K562 (cell line): ENCODE measurements around the gene MYBPHL. TPM values are rescaled to one million over a fixed set of nuclear protein-coding genes. Genes with fewer than 3 reads are reported as not detected.

Source experiments
- ATAC-seq: fragments of 200-7000 bp; cut with Tn5 transposase; 3 replicates; pipeline ENCODE4 v1.9.1; 2020; ENCODE audit warnings: moderate library complexity
- BruUV-seq: library from RNA; stranded (reverse); fragments of 400-500 nt; replicated peaks from 2 replicates; lab custom pipeline; 2021; lab: Mats Ljungman, UMichigan
- CTCF ChIA-PET: fragments of 300-600 bp; formaldehyde crosslinking; extraction: SDS; loops from one replicate; lab custom pipeline; 2021; ENCODE audit warnings: low intra/inter-chr PET ratio; lab: Yijun Ruan, JAX
- POLR2A ChIA-PET: fragments of 300-600, 350-650 bp; sonication (Branson Sonifier 250); formaldehyde crosslinking; extraction: SDS; loops from one replicate; lab custom pipeline; 2021; ENCODE audit warnings: antibody characterized with exemption, inconsistent platforms; lab: Yijun Ruan, JAX
- DNase-seq, 4 experiments: peaks; one replicate each; pipeline versions ENCODE4 v3.0.0 to v3.0.0-alpha.2; 2011 to 2018; ENCODE audit warnings: low spot score in 3 of 4, mixed read lengths in 3 of 4; ENCODE audit errors: extremely low read depth in 1 of 4
- FAIRE-seq: peaks from 2 replicates; lab custom pipeline; 2011; peaks lifted over from hg19 to GRCh38; lab: Jason Lieb, UNC
- H2AFZ ChIP-seq: 2 replicates; pipeline ENCODE4 v1.6.0; 2011; ENCODE audit warnings: low read depth, low read length, control low read depth, inconsistent platforms
- H3K27ac ChIP-seq: fragments of 200-600 bp; 3 replicates; pipeline ENCODE4 v1.8.0; 2011; ENCODE audit warnings: low read depth, mild to moderate bottlenecking, control low read depth, inconsistent platforms, low read length, moderate library complexity, mixed read lengths; ENCODE audit errors: extremely low read depth
- H3K27me3 ChIP-seq, 2 experiments: fragments of 300-600 bp in 1 of 2; 2 replicates in 1 of 2; 3 replicates in 1 of 2; pipeline versions ENCODE4 v1.6.0 to v1.8.0; 2011; ENCODE audit warnings: inconsistent platforms in 2 of 2, low read length in 2 of 2, mild to moderate bottlenecking in 1 of 2, mixed read lengths in 1 of 2, moderate library complexity in 1 of 2; ENCODE audit not compliant: control insufficient read depth in 2 of 2, insufficient read depth in 2 of 2
- H3K36me3 ChIP-seq: fragments of 300-600 bp; 3 replicates; pipeline ENCODE4 v1.8.0; 2011; ENCODE audit warnings: mild to moderate bottlenecking, low read length, inconsistent platforms; ENCODE audit not compliant: control insufficient read depth, insufficient read depth
- H3K4me1 ChIP-seq, 2 experiments: fragments of 200-600 bp in 1 of 2; replicated peaks in 1 of 2; 2 replicates in 1 of 2; 3 replicates in 1 of 2; pipeline versions ENCODE4 v1.5.1 to v1.8.0; 2011; ENCODE audit warnings: inconsistent platforms in 2 of 2, low read length in 2 of 2, mild to moderate bottlenecking in 1 of 2, mixed read lengths in 1 of 2, moderate library complexity in 1 of 2; ENCODE audit not compliant: control insufficient read depth in 2 of 2, insufficient read depth in 2 of 2
- H3K4me2 ChIP-seq: 2 replicates; pipeline ENCODE4 v1.6.1; 2011; ENCODE audit warnings: low read length, control low read depth, inconsistent platforms, mixed read lengths; ENCODE audit not compliant: insufficient read depth
- H3K4me3 ChIP-seq: fragments of 200-600 bp; sonication (generic), shearing (Covaris generic); 2 replicates; pipeline ENCODE4 v1.5.1; 2016; ENCODE audit warnings: control low read depth, inconsistent platforms
- H3K79me2 ChIP-seq: fragments of 200-600 bp; 3 replicates; pipeline ENCODE4 v1.8.0; 2011; ENCODE audit warnings: low read length, inconsistent platforms; ENCODE audit not compliant: control insufficient read depth, insufficient read depth
- H3K9ac ChIP-seq, 2 experiments: 2 replicates each; pipeline versions ENCODE4 v1.6.0 to v1.6.1; 2011; ENCODE audit warnings: low read depth in 2 of 2, low read length in 2 of 2, control low read depth in 1 of 2, inconsistent platforms in 1 of 2, mild to moderate bottlenecking in 1 of 2, mixed read lengths in 1 of 2; ENCODE audit not compliant: insufficient read depth in 1 of 2
- H3K9me1 ChIP-seq: one replicate; pipeline ENCODE4 v1.6.0; 2011; ENCODE audit warnings: inconsistent platforms, mild to moderate bottlenecking, low read length, moderate library complexity; ENCODE audit not compliant: control insufficient read depth, insufficient read depth
- H3K9me3 ChIP-seq: replicated peaks from 2 replicates; pipeline ENCODE4 v1.5.1; 2011; ENCODE audit warnings: low read depth, low read length, inconsistent platforms; ENCODE audit not compliant: control insufficient read depth, insufficient read depth
- H4K20me1 ChIP-seq: replicated peaks from 2 replicates; pipeline ENCODE4 v1.6.1; 2011; ENCODE audit warnings: low read length, inconsistent platforms, mixed read lengths; ENCODE audit not compliant: control insufficient read depth, insufficient read depth
- ELF2 ChIP-seq: fragments of 250-450 bp; sonication (Bioruptor Pico); IDR thresholded peaks from 2 replicates; pipeline ENCODE4 v1.5.0; 2021; ENCODE audit warnings: mild to moderate bottlenecking
- FOXK2 ChIP-seq, 2 experiments: fragments of 450-650 bp; IDR thresholded peaks in 1 of 2; conservative IDR thresholded peaks in 1 of 2; 2 replicates each; pipeline ENCODE4 v1.6.1; 2016; ENCODE audit warnings: low read depth in 2 of 2, mild to moderate bottlenecking in 1 of 2
- HMGN3 ChIP-seq: IDR thresholded peaks from 2 replicates; pipeline ENCODE4 v1.6.1; 2011; ENCODE audit warnings: borderline replicate concordance, low read depth, mild to moderate bottlenecking, mixed read lengths, low read length; ENCODE audit not compliant: insufficient read length; ENCODE audit errors: extremely low read depth
- IRF1 ChIP-seq: sonication (generic); formaldehyde crosslinking; IDR thresholded peaks from 2 replicates; pipeline ENCODE4 v1.8.0; 2022; ENCODE audit warnings: missing genetic modification reagents, mild to moderate bottlenecking, borderline replicate concordance
- KAT7 ChIP-seq: sonication (generic); formaldehyde crosslinking; IDR thresholded peaks from 2 replicates; pipeline ENCODE4 v1.8.0; 2022; ENCODE audit warnings: missing genetic modification reagents, mild to moderate bottlenecking, borderline replicate concordance
- RAD51 ChIP-seq: fragments of 450-650 bp; IDR thresholded peaks from 2 replicates; pipeline ENCODE4 v1.7.1; 2016; ENCODE audit warnings: low read depth, mild to moderate bottlenecking, borderline replicate concordance
- SRSF3 ChIP-seq: fragments of 200-400 bp; formaldehyde crosslinking; IDR thresholded peaks from 2 replicates; pipeline ENCODE4 v1.6.1; 2016; ENCODE audit warnings: mild to moderate bottlenecking, low read length, moderate library complexity; ENCODE audit not compliant: insufficient read depth
- SUPT5H ChIP-seq: fragments of 450-650 bp; IDR thresholded peaks from 2 replicates; pipeline ENCODE4 v1.6.1; 2016
- TFAP4 ChIP-seq: sonication (generic); formaldehyde crosslinking; IDR thresholded peaks from 2 replicates; pipeline ENCODE4 v1.8.0; 2022; ENCODE audit warnings: missing genetic modification reagents, mild to moderate bottlenecking, moderate library complexity, borderline replicate concordance
- ZBED1 ChIP-seq: IDR thresholded peaks from 2 replicates; pipeline ENCODE4 v1.6.1; 2014
- ZNF174 ChIP-seq: fragments of 250-450 bp; sonication (Bioruptor Pico); IDR thresholded peaks from 2 replicates; pipeline ENCODE4 v1.4.0; 2020; ENCODE audit warnings: mild to moderate bottlenecking
- WGBS: fragments of 100-300 bp; shearing (Covaris generic); methylation state at CpG from one replicate; pipeline ENCODE4 v1.1.6; 2016; ENCODE audit warnings: low coverage, mixed read lengths; ENCODE audit not compliant: insufficient coverage; ENCODE audit errors: missing lambda C conversion rate; 5-methylcytosine and 5-hydroxymethylcytosine counted together
- in situ Hi-C: fragments of 300-500 bp; cut with MboI; formaldehyde crosslinking; loops from 4 replicates; pipeline ENCODE4 v1.15.0; 2018; ENCODE audit warnings: inconsistent platforms, mixed read lengths
- intact Hi-C: fragments of 100-400 bp; cut with micrococcal nuclease; formaldehyde crosslinking; loops from 2 replicates; pipeline ENCODE4 v1.14.2; 2022
- polyA plus RNA-seq, 8 experiments: library from polyadenylated mRNA; depleted of rRNA in 4 of 8; stranded (reverse) in 5 of 8; unstranded in 3 of 8; fragments of >200 nt; fragmentation: Nextera tagmentation in 2 of 8; fragmentation: Illumina TruSeq in 1 of 8; extraction: Ambion mirVana in 2 of 8; extraction: Trizol in 1 of 8; gene quantifications; 2 replicates each; pipeline versions ENCODE4 v1.2.1 to v1.2.3, GENCODE V29; 2011 to 2014; ENCODE audit warnings: inconsistent platforms in 1 of 8, missing spikeins in 1 of 8
- total RNA-seq, 7 experiments: library from RNA; depleted of rRNA in 6 of 7; stranded (reverse); fragments of >200 nt in 6 of 7; fragmentation: Illumina TruSeq in 2 of 7; extraction: Trizol in 2 of 7; gene quantifications; 2 replicates each; pipeline versions ENCODE4 v1.2.1 to v1.2.3, GENCODE V29; 2011 to 2021; ENCODE audit warnings: low replicate concordance in 1 of 7
- TF ChIP-seq, protein P1 (sequence below): fragments of 200-400 bp; formaldehyde crosslinking; IDR thresholded peaks from 2 replicates; pipeline ENCODE4 v1.6.1; 2017; ENCODE audit warnings: mild to moderate bottlenecking, low read depth, low read length, moderate library complexity
- TF ChIP-seq, protein P2 (sequence below): fragments of 250-450 bp; sonication (Bioruptor Pico); IDR thresholded peaks from 2 replicates; pipeline ENCODE4 v1.6.1; 2021; ENCODE audit warnings: mild to moderate bottlenecking

The MYBPHL gene
- total and polyA plus RNA-seq, 9 of the 15 experiments (the other 6 are each of a cell fraction or from before 2014, with no cell fraction given), result 0.20 to 1.9 (median 0.33) TPM

DNA sequence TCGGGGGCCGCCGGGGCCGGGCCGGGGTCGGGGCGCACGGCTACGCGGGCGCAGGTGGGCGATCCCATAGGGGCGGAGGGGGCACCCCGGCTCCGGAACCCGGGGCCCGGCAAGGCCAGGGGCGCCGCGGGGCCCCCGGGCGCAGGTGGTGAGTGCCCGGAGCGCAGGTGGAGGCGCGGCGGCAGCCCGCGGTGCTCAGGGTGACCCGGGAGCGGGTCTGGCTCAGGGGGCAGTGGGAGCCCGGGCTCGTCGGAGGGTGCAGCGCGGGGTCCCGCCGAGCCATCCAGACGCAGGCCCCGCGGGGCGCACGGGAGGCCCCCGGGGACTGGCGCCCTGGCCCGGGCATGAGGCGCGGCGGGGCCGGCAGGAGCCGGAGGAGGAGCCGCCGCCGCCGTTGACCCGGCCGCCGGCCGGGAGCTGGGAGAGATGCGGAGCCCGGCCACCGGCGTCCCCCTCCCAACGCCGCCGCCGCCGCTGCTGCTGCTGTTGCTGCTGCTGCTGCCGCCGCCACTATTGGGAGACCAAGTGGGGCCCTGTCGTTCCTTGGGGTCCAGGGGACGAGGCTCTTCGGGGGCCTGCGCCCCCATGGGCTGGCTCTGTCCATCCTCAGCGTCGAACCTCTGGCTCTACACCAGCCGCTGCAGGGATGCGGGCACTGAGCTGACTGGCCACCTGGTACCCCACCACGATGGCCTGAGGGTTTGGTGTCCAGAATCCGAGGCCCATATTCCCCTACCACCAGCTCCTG is 57.0 kb downstream of the MYBPHL start:
- intact Hi-C loops (loop anchor here (1.0 kb wide), 1 partner anchor 9 kb away; no protein-coding TSS in a partner anchor), in situ Hi-C loops (no loop called here)
- DNase-seq (peak; percentile 35 to 80 (median 70)), FAIRE-seq (no peak), ATAC-seq (peak; percentile 1; the same call in 1 of the 3 replicates)
- Histone ChIP-seq H3K9me3 (no peaks in the 10 kb centered on the region), H3K9ac (peak overlapping the region; percentile 38 to 92; a peak in 3 of 4 replicates), H2AFZ (peak overlapping the region; percentile 63), H3K4me3 (peak overlapping the region; percentile 54), H3K4me2 (peak overlapping the region; percentile 51), H3K9me1 (no peaks in the 10 kb centered on the region), H3K27me3 (no peaks in the 10 kb centered on the region), H3K79me2 (peaks cover 20% of the 10 kb centered on the region; the same call in 2 of the 3 replicates), H4K20me1 (no peaks in the 10 kb centered on the region), H3K27ac (0 out of 3 replicates have a peak overlapping the region, but pooled peaks have one; percentile 19), H3K4me1 (peaks cover 27 to 61% of the 10 kb centered on the region in 2 experiments), H3K36me3 (peaks cover 6% of the 10 kb centered on the region; the same call in 1 of the 3 replicates)
- 6% methylated on average over 46 of the region's 80 CpGs for WGBS
- ChIA-PET POLR2A (interaction anchor here (0.6 to 3.6 kb wide), 5 partner anchors 10 to 247 kb away, joined by 3 to 24 read pairs (median 8); no protein-coding TSS in a partner anchor), CTCF (interaction anchor here (0.6 kb wide), 1 partner anchor 28 kb away, joined by 4 read pairs; no protein-coding TSS in a partner anchor)
- no TSS peak for BruUV-seq
- TF ChIP-seq, protein P1, sequence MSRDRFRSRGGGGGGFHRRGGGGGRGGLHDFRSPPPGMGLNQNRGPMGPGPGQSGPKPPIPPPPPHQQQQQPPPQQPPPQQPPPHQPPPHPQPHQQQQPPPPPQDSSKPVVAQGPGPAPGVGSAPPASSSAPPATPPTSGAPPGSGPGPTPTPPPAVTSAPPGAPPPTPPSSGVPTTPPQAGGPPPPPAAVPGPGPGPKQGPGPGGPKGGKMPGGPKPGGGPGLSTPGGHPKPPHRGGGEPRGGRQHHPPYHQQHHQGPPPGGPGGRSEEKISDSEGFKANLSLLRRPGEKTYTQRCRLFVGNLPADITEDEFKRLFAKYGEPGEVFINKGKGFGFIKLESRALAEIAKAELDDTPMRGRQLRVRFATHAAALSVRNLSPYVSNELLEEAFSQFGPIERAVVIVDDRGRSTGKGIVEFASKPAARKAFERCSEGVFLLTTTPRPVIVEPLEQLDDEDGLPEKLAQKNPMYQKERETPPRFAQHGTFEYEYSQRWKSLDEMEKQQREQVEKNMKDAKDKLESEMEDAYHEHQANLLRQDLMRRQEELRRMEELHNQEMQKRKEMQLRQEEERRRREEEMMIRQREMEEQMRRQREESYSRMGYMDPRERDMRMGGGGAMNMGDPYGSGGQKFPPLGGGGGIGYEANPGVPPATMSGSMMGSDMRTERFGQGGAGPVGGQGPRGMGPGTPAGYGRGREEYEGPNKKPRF, result no peak
- TF ChIP-seq SUPT5H, result no peak
- TF ChIP-seq KAT7 (CRISPR knock-in tag), result peak; percentile 39; the same call in 1 of the 2 replicates
- no peak for TF ChIP-seq IRF1
- TF ChIP-seq HMGN3, result peak; percentile 42
- no peak for TF ChIP-seq SRSF3
- no peak for TF ChIP-seq RAD51
- no peak for TF ChIP-seq ZBED1
- no peak for TF ChIP-seq ZNF174 (CRISPR knock-in tag)
- TF ChIP-seq TFAP4, result no peak
- no peak for TF ChIP-seq FOXK2 (conservative IDR thresholded peaks at IDR 0.05 in 1 of 2, IDR thresholded peaks at IDR 0.05 in 1 of 2; ENCODE audit: low read depth in 2 of 2)
- TF ChIP-seq, protein P2, sequence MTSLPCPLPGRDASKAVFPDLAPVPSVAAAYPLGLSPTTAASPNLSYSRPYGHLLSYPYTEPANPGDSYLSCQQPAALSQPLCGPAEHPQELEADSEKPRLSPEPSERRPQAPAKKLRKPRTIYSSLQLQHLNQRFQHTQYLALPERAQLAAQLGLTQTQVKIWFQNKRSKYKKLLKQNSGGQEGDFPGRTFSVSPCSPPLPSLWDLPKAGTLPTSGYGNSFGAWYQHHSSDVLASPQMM (CRISPR knock-in tag), result no peak
- no peak for TF ChIP-seq ELF2 (CRISPR knock-in tag)
